BE2C (cell line): ENCODE measurements around the gene POM121L2. TPM values are rescaled to one million over a fixed set of nuclear protein-coding genes. Genes with fewer than 3 reads are reported as not detected.

Experiments used
- DNase-seq: peaks from one replicate; pipeline ENCODE4 v3.0.0-alpha.2; 2020
- H3K27me3 ChIP-seq: fragments of 250-450 bp; sonication (Bioruptor Pico); 2 replicates; pipeline ENCODE4 v1.5.1; 2020; ENCODE audit warnings: mild to moderate bottlenecking
- H3K36me3 ChIP-seq: fragments of 250-450 bp; sonication (Bioruptor Pico); 2 replicates; pipeline ENCODE4 v1.5.1; 2020; ENCODE audit warnings: mild to moderate bottlenecking
- H3K4me1 ChIP-seq: fragments of 250-450 bp; sonication (Bioruptor Pico); 2 replicates; pipeline ENCODE4 v1.5.1; 2020
- H3K4me3 ChIP-seq: 2 replicates; pipeline ENCODE4 v1.5.1; 2011; ENCODE audit warnings: low read depth, low read length
- H3K9me3 ChIP-seq: fragments of 250-450 bp; sonication (Bioruptor Pico); 2 replicates; pipeline ENCODE4 v1.5.1; 2020
- CTCF ChIP-seq: IDR thresholded peaks from 2 replicates; pipeline ENCODE4 v1.5.1; 2012; ENCODE audit warnings: mild to moderate bottlenecking, low read depth, low read length
- polyA plus RNA-seq: library from polyadenylated mRNA; unstranded; fragments of >200 nt; gene quantifications from one replicate; pipeline ENCODE4 v1.2.1, GENCODE V29; 2012; ENCODE audit warnings: low read depth, missing spikeins; ENCODE audit not compliant: insufficient read length, insufficient read depth

POM121L2 gene
- not detected for polyA plus RNA-seq

DNA sequence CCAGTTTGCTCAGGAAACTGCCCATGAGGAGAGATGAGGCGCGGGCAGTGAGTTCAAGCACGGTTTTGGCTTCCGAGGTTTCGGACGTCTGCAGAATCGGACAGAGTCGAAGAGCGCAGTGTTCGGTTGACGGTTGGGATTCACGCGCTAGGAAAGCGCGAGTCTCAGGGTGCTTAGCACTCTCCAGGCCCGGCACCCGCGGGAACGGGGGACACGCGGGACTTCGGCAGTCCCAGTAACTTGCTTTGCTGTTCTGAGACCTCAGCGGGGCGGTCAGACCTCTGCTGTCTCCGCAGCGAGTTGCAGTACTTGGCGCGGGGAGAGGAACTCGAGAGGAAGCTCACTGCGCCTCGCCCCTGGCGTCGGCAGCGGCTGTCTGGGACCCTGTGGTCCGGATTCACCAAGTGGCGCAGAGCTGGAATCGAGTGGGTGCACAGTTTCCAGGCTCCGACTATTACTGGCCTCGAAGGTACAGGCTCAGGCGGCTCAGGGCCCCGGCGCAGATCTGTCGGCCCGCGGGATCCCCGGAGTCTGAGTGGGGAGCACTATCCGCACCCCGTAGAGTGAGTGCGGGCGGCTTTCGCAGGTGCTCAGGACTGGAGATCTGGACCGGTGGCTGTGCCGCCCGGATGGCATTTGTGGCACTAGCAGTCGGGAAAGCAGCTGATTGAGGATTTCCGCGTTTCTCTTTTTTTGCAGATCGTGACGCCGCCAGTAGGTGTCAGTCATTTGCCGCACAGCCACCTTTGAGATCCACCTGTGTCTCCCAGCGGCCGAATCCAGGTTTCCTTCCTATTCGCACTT, at the start of gene POM121L2:
TSS of gene POM121L2 (minus strand) at position 128 of the 804 bp plus-strand sequence. CDS start at position 25, 103 bp downstream.
- Histone ChIP-seq H3K27me3 (peaks cover 30% of the 10 kb centered on the region), H3K4me3 (peak within 1 kb of the TSS; percentile 59), H3K4me1 (no peaks in the 10 kb centered on the region), H3K9me3 (no peaks in the 10 kb centered on the region), H3K36me3 (no peaks in the 10 kb centered on the region)
- peak; percentile 82 for TF ChIP-seq CTCF
- peak; percentile 59 for DNase-seq

GRCh38 chr6:27359231-27359630, 47.2 kb upstream of the POM121L2 start:
- Histone ChIP-seq H3K4me1 (no peaks in the 10 kb centered on the region), H3K9me3 (no peaks in the 10 kb centered on the region), H3K4me3 (no peak overlapping the region), H3K36me3 (no peaks in the 10 kb centered on the region), H3K27me3 (no peaks in the 10 kb centered on the region)
- TF ChIP-seq CTCF, result no peak
- DNase-seq, result no peak

DNA sequence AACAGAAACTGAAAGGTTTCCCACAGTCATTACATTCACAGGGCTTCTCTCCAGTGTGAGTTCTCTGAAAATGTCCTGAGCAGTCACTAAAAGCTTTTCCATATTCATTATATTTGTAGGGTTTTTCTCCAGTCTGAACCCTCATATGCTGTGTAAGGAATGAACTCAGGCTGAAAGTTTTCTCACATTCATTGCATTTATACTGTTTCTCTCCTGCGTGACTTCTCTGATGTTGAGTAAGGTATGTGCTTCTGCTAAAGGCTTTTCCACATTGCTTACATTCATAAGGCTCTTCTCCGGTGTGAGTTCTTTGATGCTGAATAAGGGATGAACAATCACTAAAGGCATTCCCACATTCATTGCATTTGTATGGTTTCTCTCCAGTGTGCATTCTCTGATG, 46.7 kb upstream of the POM121L2 start:
- H3K4me3 ChIP-seq, result no peak overlapping the region
- no peak for DNase-seq
- H3K4me1 ChIP-seq, result no peaks in the 10 kb centered on the region
- H3K36me3 ChIP-seq, result no peaks in the 10 kb centered on the region
- no peak for TF ChIP-seq CTCF
- H3K27me3 ChIP-seq, result no peaks in the 10 kb centered on the region
- no peaks in the 10 kb centered on the region for H3K9me3 ChIP-seq

DNA sequence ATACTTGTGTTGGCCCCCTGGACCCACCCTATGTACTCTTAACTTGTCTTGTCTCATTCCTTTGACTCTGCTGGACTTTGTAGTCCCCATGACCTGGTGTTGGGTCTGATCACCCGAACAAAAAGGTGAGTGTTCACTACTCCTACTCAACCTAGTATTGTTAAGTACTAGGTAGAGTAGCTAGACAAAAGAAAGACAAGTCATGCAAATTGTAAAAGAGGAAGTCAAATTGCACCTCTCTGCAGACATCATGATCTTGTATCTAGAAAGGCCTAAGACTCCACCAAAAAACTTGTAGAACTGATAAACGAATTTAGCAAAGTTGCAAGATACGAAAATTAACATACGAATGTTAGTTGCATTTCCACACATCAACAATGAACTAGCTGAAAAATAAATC, 40.8 kb upstream of the POM121L2 start:
- Histone ChIP-seq H3K27me3 (no peaks in the 10 kb centered on the region), H3K9me3 (no peaks in the 10 kb centered on the region), H3K36me3 (no peaks in the 10 kb centered on the region), H3K4me1 (no peaks in the 10 kb centered on the region), H3K4me3 (no peak overlapping the region)
- no peak for DNase-seq
- TF ChIP-seq CTCF, result no peak

- Histone ChIP-seq H3K9me3 (peaks cover 3% of the 10 kb centered on the region; the same call in 1 of the 2 replicates), H3K27me3 (no peaks in the 10 kb centered on the region), H3K36me3 (no peaks in the 10 kb centered on the region), H3K4me1 (no peaks in the 10 kb centered on the region), H3K4me3 (peak overlapping the region; percentile 68)
- no peak for DNase-seq
- TF ChIP-seq CTCF, result no peak
Measured at GRCh38 chr6:27334141-27334540, 22.1 kb upstream of the POM121L2 start.

DNA sequence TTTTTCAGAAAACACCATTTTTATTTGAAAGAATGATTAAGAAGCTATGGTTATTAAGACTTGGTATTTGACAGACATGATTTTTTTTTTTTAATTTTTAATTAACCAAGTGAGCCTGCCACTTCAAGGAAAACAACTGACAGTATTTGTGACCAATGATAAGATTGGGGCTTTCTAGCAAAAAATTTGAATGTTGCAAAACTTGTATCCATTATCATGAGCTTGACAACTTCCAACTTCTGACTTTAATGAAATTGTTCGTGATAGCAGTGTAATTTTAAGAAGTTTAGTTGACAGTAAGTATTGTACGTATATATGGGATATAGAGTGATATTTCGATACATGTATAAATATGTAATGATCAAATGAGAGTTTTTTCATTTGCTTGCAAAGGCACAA, 21.6 kb upstream of the POM121L2 start:
- TF ChIP-seq CTCF, result no peak
- no peaks in the 10 kb centered on the region for H3K27me3 ChIP-seq
- peak overlapping the region; percentile 68 for H3K4me3 ChIP-seq
- H3K9me3 ChIP-seq, result peaks cover 3% of the 10 kb centered on the region; the same call in 1 of the 2 replicates
- no peak for DNase-seq
- no peaks in the 10 kb centered on the region for H3K4me1 ChIP-seq
- H3K36me3 ChIP-seq, result no peaks in the 10 kb centered on the region
